Raji (cell line): Measurements from ENCODE around the gene TRIM8.

Experiments
- POLR2A ChIP-seq: IDR thresholded peaks from 2 replicates; pipeline ENCODE4 v1.6.1; 2011; ENCODE audit warnings: low read depth, low read length, control low read depth; ENCODE audit not compliant: insufficient read depth

The TRIM8 gene

DNA sequence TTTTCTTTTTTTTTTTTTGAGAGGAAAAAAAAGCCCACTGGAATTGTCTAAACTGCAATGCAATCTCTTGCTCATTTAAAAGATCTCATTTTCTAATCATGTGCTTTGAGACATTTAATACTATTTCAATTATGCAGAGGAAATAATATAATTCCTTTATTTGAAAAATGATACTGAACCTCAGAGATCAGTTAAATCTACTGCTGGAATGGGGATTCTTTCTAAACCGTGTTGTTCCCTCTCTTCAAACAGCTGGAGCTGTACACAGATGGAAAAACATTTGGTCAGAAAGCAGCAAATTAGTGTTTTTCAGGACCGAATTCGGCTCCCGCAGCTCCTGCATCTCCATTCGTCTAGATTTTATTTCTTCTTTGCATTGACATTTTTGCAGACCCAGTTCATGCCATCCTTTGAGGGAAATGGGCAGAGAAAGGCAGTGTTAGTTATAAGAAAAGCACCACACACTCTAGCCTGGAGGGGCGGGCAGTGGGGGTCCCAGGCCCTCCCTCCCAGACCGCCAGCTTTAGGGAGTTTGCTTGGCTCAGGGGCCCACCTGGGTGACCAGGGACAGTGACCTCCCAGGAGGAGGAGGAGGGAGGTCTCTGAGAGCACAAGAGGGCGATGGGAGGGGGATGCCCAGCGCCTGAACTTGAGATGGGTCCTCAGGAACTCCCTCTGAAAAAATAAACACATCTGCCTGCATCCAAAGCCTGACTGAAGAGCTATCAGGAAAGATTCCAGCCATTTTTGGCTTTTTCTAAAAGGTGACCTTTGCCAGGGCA, 32.4 kb downstream of the TRIM8 start:
- no peak for TF ChIP-seq POLR2A

DNA sequence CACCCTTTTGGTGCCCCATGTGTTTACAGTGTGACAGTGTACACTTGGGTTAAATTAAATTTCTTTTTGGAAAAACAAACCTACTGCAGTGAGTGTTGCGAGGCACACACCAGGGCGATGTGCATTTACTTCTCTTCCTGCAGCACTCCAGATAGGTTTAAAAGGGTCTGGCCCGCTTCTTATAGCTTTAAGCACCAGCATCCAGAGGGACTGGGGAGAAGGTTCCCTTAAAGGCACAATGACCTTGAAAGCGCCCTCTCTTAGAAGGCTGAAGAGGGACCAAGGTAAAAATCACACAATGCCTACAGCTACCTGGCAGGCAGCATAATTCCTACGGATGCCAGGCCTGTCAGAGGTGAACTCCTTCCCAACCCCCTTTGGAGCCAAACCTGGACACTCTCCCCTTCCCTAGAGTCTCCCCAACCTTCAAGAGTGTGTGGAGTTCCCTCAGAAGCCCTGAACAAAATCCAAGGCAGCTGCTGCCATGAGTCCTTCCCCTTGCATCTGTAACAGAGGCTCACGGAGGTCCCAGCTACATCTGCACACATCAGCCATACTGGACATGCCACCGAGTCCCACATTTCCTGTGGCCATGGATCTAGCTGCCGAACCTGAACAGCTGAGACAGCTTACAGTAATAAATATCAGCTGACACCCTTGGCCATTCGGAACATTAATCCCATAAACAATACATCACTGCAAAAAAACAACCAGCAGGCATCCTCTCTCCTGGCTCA, 33.2 kb downstream of the TRIM8 start:
- TF ChIP-seq POLR2A = no peak

DNA sequence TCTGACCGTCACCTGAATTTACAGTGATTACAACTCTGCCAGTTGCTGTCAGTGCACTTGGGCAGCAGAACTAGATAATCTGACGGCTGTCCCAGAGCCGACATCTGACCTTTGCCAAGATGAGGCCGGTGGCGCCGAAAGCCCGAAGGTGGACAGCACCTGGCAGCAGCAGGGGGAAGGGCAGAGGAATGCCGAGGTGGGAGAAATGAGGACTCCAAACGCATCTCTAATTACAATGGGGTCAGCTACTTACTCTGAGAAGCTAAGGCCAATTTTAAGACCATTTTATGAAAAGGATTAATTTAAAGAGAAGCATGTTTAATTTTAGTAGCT, 33.8 kb downstream of the TRIM8 start:
- TF ChIP-seq POLR2A = no peak

DNA sequence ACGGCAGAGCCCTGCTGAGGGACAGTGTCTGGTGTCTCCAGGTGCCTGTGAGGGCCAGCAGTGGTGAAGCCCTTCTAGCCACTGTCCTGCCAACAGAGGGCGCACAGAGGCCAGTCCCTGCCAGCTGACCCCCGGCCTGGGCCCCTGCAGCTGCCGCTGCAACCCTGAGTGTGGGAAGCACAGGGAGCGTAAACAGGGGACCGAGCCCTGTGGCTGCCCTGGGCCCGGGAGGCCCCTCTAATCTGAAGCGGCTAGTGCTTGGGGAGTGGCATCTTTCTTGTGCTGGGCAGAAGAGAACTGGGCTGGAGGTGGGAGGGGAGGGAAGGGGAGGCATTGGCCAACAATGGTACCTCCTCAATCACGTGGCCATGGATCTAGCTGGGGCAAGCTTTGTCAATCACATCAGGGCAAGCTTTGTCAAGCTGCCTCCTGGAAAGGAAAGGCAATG, 34.6 kb downstream of the TRIM8 start:
- TF ChIP-seq POLR2A = no peak

DNA sequence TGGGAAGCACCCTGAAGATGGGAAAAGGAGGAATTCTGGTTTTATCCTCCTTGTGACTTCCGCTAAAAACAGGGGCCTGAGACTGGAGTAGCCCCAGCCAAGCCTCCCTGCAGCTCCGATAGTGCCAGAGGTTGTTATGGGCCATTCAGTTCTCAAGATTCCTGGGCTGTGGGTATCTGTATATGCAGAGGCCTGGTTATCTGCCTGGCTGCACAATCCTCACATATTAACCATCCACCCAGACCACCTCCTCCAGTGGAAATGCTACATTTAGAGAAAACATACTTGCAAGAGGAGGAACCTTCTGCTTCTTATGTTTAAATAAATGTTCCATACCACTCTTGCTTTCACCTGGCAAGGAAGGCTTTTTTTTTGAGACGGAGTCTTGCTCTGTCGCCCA, 35.3 kb downstream of the TRIM8 start:
- no peak for TF ChIP-seq POLR2A

DNA sequence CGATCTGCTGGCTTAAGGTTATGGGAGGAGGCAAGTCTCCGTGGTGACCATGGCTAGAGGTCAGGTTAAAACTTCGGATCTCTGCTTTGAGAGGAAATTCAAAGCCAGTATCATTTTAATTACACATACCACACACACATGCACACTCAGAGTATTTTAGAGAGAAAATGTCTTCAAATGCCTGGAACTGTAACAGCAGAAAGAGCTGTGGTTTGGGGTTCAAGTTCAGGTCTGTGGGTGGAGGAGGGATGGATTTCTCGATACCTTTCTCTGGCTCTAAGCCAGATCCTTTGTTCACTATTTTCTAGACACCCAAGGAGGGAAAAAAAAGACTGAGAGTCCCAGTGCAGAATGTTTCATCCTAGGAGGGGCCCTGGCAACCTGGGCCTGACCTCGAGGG, 37.4 kb downstream of the TRIM8 start:
- TF ChIP-seq POLR2A = no peak

DNA sequence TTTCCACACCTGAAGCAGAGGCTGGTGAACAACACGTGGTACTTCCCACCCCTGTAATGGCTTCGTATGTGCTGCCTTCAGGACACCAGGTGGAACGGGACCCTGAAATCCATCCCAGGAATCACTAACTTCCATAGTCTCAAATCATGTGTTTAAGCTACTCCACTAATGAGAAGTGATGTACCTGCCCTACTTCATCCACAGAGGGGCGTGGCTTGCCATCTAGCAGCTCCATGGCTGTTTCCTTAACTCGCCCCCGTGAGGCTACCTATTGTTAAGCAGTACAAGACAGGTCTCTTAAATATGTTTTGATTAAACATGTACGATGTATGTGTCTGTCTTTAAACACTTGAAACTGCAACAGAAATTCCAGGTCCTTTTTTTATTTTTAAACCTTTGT, 38.1 kb downstream of the TRIM8 start:
- TF ChIP-seq POLR2A = no peak

DNA sequence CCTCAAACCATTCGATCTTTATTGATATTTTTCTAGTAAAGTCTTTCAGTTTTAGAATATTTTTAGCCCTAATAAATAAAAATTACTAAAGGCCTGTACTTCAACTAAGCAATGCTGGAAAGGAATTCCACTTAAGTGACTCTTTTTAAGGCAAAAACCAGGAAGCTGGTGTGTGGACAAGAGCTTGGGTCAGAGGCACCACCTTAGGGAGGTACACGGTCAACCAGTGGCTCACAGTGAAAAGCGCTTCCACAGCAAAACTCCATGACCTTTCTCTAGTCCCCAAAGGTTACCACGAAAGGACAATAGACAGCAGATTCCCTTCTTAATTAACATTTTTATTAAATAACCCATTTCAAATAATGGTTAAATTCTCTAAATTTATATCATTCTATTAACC, 38.7 kb downstream of the TRIM8 start:
- no peak for TF ChIP-seq POLR2A

DNA sequence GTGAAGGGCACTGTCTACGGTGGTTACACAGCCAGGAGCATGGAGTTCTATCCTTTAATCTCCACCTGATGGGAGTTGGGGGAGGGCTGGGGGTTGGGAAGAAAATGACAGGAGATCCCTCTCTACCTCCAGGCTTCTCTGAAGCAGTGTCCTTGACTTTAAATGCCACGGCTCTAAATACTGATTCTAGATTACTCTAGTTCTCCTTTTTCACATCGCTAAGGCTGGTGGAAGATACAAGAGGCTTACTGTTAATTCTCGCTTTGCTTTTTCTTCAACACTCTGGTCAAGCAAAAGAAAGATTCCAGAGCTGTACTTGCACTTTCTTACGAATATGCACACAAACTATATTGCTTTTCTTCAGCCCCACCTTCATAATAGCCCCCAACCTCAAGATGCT, 39.5 kb downstream of the TRIM8 start:
- TF ChIP-seq POLR2A = no peak

DNA sequence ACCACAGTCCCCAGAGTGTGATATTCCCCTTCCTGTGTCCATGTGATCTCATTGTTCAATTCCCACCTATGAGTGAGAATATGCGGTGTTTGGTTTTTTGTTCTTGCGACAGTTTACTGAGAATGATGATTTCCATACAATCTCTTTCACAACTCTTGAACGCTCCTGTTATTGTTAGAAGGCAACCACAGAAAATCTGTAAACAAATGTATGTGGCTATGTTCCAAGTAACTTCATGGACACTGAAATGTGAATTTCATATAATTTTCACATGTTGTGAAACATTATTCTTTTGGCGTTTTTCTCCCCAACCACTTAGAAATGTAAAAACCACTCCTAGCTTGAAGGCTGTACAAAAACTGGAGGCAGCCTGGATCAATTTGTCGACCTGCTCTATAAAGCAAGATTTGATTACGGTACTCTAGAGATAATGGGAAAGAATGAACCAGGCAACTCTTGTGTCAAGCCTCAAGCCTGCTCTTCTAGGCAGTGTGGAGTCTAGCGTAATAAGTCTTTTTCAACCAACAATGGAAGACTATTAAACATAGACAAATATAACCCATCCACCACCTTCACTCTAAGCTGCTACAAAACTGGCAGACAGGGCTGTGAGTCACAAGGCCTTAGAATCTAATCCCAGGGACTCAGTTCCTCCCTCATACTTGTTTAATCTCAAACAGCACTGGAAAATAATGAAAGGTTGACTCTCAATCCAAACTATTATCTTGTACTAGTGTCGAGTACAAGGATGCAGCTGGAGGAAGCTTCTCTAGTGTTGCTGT, 47.2 kb downstream of the TRIM8 start:
- no peak for TF ChIP-seq POLR2A

DNA sequence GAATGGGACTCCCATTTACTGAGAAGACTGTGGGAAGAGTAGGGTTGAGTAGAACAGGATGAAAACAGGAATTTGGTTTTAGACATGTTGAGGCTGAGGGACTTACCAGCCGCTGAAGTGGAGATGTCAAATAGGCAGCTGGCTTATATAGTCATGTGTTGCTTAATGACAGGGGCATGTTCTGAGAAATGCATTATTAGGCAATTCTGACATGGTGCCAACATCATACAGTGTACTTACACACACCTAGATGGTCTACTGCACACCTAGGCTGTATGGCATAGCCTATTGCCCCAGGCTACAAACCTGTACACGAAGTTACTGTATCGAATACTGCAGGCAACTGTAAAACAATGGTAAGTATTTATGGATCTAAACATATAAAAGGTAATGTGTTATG, 52.5 kb downstream of the TRIM8 start:
- no peak for TF ChIP-seq POLR2A

DNA sequence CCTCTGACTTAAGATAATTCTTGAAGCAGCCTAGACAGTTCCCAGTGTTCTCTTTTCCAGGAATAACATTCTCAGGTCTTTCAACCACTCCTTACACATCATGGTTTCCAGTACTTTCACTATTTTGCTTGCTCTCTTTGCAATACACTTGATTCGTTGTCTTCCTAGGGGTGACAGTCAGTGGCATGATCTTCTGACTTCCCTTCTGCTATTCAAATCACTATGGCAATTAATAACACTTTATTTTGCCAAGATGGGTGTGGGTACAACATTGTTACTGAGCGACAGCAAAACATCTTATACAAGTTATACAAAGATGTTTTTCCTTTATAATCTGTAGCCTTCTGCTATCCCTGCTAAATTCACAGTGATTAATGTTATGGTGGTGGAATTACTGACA, 54.6 kb downstream of the TRIM8 start:
- TF ChIP-seq POLR2A = no peak

DNA sequence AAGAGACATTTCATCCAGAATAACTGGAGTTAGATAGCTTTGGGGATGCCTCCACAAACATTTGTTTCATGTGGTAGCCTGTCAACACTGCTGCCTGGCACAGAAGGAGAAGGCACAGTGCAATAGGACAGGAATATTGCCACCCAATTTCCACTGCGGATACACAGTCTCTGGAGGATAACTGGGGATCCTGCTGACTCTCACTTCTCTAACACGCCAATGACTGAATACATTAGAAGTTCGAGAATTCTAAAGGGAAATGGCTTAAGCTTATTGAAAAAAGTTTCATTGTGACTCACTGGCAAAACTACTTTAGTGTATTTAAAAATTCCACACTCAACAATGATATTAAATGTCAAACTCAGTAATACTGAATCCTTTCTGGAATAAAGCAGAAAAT, 57.0 kb downstream of the TRIM8 start:
- no peak for TF ChIP-seq POLR2A

DNA sequence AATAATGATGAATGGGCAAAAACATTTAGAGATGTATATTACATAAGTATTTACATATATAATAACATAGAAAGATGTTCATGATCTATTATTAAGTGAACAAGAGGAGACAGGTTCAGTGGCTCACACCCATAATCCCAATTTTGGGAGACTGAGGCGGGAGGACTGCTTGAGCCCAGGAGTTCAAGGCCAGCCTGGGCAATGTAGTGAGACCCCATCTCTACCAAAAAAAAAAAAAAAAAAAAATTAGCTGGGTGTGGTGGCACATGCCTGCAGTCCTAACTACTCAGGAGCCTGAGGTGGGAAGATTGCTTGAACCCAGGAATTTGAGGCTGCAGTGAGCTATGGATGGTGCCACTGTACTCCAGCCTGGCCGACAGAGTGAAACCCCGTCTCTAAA, 57.5 kb downstream of the TRIM8 start:
- no peak for TF ChIP-seq POLR2A

DNA sequence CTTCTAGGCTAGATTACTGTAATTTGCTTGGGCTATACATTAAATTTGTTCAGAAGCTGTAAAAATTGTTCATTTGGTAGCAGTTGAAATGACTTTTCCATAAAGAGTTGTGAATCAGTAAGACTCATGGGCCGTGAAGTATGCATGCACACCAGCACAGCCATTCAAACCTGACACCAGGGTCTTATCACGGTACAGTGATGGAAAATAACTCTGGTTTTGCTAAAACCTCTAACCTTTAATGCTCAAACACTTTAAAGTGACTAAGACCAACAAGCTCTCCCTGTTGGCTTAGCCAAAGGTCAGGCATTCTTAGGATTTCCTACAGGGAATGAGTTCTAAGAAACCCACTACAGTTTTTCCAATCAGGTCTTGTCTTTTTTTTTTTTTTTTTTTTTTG, 58.5 kb downstream of the TRIM8 start:
- TF ChIP-seq POLR2A = no peak

DNA sequence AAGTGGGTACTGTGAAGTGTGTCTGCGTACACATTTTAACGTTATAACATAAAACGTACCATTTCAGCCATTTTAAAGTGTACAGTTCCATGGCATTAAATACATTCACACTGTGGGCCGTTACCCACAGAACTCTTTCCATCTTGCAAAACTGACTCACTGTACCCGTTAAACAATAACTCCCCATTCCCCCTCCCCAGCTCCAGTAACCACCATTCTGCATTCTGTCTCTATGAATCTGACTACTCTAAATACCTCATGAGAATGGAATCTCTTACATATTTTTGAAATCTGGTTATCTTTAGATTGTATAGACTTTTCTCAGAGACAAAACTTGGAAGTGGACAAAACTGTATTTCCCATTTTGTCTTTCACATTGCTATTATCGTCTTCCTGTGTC, 60.6 kb downstream of the TRIM8 start:
- TF ChIP-seq POLR2A = no peak

DNA sequence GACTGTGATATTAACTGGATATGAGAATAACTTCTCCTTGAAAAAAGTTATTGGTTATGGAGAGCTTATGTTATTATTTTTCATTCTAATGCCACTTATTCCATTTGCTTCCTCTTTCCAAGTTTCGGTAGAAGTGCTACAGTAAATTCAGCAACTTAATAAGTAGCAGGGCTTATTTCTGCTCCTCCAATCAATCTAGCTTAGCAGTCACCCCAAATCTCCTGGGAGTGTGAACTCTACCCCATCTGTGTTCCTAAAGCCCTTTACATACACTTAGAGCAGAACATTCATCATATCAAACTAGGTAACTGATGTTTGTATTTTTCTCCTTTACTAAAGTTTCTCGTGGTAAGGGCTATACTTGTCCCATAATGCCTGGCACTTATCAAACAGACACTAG, 61.3 kb downstream of the TRIM8 start:
- TF ChIP-seq POLR2A = no peak
